GM12878 (cell line): ENCODE results near the gene TEAD4.

Source experiments
- BCL11A ChIP-seq: IDR thresholded peaks from 2 replicates; pipeline ENCODE4 v1.6.1; 2011; ENCODE audit warnings: low read depth, low read length
- CTCF ChIP-seq, 3 experiments: IDR thresholded peaks in 2 of 3; conservative IDR thresholded peaks in 1 of 3; 2 replicates each; pipeline ENCODE4 v1.5.1; 2011; ENCODE audit warnings: low read depth in 3 of 3, low read length in 3 of 3, mild to moderate bottlenecking in 3 of 3, control low read depth in 2 of 3, moderate library complexity in 2 of 3, inconsistent platforms in 1 of 3, mixed read lengths in 1 of 3; ENCODE audit not compliant: control insufficient read depth in 2 of 3, insufficient read depth in 1 of 3; ENCODE audit errors: extremely low read depth in 1 of 3
- EZH2 ChIP-seq: IDR thresholded peaks from 2 replicates; pipeline ENCODE4 v1.6.1; 2012; ENCODE audit warnings: low read depth, mild to moderate bottlenecking, control low read depth, inconsistent platforms, low read length, borderline replicate concordance; ENCODE audit not compliant: control insufficient read depth
- JUNB ChIP-seq: IDR thresholded peaks from 2 replicates; pipeline ENCODE4 v1.6.1; 2016; ENCODE audit warnings: antibody characterized with exemption, mild to moderate bottlenecking
- NBN ChIP-seq: fragments of 450-650 bp; IDR thresholded peaks from 2 replicates; pipeline ENCODE4 v1.6.1; 2016
- NFYB ChIP-seq: IDR thresholded peaks from 2 replicates; pipeline ENCODE4 v1.6.1; 2011; ENCODE audit warnings: low read depth, mild to moderate bottlenecking, low read length, improper control_type of control experiment, moderate library complexity; ENCODE audit not compliant: insufficient read depth
- POLR2AphosphoS5 ChIP-seq: IDR thresholded peaks from 2 replicates; pipeline ENCODE4 v1.6.1; 2011; ENCODE audit warnings: mild to moderate bottlenecking, low read length, inconsistent platforms
- RUNX3 ChIP-seq: IDR thresholded peaks from 2 replicates; pipeline ENCODE4 v1.6.1; 2012; ENCODE audit warnings: low read length, inconsistent platforms
- TAF1 ChIP-seq: IDR thresholded peaks from 2 replicates; pipeline ENCODE4 v1.6.1; 2011; ENCODE audit warnings: mild to moderate bottlenecking, low read depth, low read length, borderline replicate concordance
- TF ChIP-seq, protein P1 (sequence below): fragments of 450-650 bp; IDR thresholded peaks from 2 replicates; pipeline ENCODE4 v1.6.1; 2017; ENCODE audit warnings: low read depth, mild to moderate bottlenecking, moderate library complexity
- TF ChIP-seq, protein P2 (sequence below): IDR thresholded peaks from 2 replicates; pipeline ENCODE4 v1.6.1; 2011; ENCODE audit warnings: low read depth, mild to moderate bottlenecking, low read length, moderate library complexity, borderline replicate concordance; ENCODE audit errors: extremely low read depth
- TF ChIP-seq, protein P3 (sequence below): IDR thresholded peaks from 2 replicates; pipeline ENCODE4 v1.6.1; 2011; ENCODE audit warnings: low read depth, low read length, improper control_type of control experiment, borderline replicate concordance

DNA sequence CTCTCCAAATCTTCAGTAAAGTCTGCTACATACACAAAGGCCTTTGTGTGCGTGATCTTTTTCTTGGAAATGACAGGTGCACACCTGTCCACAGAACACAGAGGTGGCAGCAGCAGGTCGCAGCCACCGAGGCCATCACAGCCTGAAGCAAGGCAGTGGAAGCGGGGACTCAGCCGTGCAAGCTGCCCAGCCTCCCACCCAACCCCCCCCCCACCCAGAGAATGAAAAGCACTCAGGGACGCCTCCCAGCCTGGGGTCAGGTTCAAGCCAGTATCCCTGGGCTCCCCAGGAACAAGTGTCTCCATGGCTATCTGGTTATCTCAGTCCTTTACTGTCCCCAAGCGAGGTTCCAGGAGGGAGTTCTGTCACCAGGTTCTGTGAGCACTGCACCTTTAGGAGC is 86.8 kb downstream of the TEAD4 start:
- TF ChIP-seq, protein P1, sequence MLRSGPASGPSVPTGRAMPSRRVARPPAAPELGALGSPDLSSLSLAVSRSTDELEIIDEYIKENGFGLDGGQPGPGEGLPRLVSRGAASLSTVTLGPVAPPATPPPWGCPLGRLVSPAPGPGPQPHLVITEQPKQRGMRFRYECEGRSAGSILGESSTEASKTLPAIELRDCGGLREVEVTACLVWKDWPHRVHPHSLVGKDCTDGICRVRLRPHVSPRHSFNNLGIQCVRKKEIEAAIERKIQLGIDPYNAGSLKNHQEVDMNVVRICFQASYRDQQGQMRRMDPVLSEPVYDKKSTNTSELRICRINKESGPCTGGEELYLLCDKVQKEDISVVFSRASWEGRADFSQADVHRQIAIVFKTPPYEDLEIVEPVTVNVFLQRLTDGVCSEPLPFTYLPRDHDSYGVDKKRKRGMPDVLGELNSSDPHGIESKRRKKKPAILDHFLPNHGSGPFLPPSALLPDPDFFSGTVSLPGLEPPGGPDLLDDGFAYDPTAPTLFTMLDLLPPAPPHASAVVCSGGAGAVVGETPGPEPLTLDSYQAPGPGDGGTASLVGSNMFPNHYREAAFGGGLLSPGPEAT, result no peak
- TF ChIP-seq NFYB, result no peak
- TF ChIP-seq TAF1, result no peak
- TF ChIP-seq CTCF (IDR thresholded peaks at IDR 0.05 in 2 of 3, conservative IDR thresholded peaks at IDR 0.05 in 1 of 3; ENCODE audit: control insufficient read depth in 2 of 3, extremely low read depth in 1 of 3, insufficient read depth in 1 of 3, low read depth in 3 of 3, low read length in 3 of 3), result no peak
- TF ChIP-seq, protein P2, sequence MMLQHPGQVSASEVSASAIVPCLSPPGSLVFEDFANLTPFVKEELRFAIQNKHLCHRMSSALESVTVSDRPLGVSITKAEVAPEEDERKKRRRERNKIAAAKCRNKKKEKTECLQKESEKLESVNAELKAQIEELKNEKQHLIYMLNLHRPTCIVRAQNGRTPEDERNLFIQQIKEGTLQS, result no peak
- TF ChIP-seq, protein P3, sequence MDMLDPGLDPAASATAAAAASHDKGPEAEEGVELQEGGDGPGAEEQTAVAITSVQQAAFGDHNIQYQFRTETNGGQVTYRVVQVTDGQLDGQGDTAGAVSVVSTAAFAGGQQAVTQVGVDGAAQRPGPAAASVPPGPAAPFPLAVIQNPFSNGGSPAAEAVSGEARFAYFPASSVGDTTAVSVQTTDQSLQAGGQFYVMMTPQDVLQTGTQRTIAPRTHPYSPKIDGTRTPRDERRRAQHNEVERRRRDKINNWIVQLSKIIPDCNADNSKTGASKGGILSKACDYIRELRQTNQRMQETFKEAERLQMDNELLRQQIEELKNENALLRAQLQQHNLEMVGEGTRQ, result no peak
- no peak for TF ChIP-seq RUNX3
- no peak for TF ChIP-seq EZH2
- no peak for TF ChIP-seq BCL11A
- no peak for TF ChIP-seq JUNB
- TF ChIP-seq POLR2AphosphoS5, result no peak
- no peak for TF ChIP-seq NBN
